Activated T-helper 2 cell treated with anti-CD3 and anti-CD28 coated beads, Interferon-gamma antibody, Interleukin-2, Interleukin-4, amounts not matched to agents 10 μg/mL and 5 μg/mL and 100 μg/mL, durations not matched to agents 14 hours and 24 hours and 36 hours (primary cell): ENCODE results near the gene HIF1A. TPM values are rescaled to one million over a fixed set of nuclear protein-coding genes. Genes with fewer than 3 reads are reported as not detected.

Source experiments
- DNase-seq: peaks from one replicate; pipeline ENCODE4 v3.0.0; 2021; ENCODE audit warnings: low spot score
- H3K27ac Mint-ChIP-seq: one replicate; pipeline ENCODE4 v1.8.0; 2021; ENCODE audit warnings: mixed read lengths
- H3K27me3 Mint-ChIP-seq: one replicate; pipeline ENCODE4 v1.8.0; 2021; ENCODE audit warnings: low read depth, mixed read lengths
- H3K36me3 Mint-ChIP-seq: one replicate; pipeline ENCODE4 v1.8.0; 2021; ENCODE audit warnings: low read depth, mixed read lengths
- H3K4me1 Mint-ChIP-seq: one replicate; pipeline ENCODE4 v1.8.0; 2021; ENCODE audit warnings: low read depth, mixed read lengths
- H3K4me3 Mint-ChIP-seq: one replicate; pipeline ENCODE4 v1.8.0; 2021; ENCODE audit warnings: low read depth, mild to moderate bottlenecking, moderate library complexity, mixed read lengths
- H3K9me3 Mint-ChIP-seq: one replicate; pipeline ENCODE4 v1.8.0; 2021; ENCODE audit warnings: mixed read lengths
- intact Hi-C: fragments of 100-400 bp; cut with micrococcal nuclease; formaldehyde crosslinking; loops from one replicate; pipeline ENCODE4 v1.15.1; 2023
- total RNA-seq: library from RNA; stranded (reverse); gene quantifications from 2 replicates; pipeline ENCODE4 v1.2.3, GENCODE V29; 2022

HIF1A gene
- total RNA-seq, 1 donor from 2014 or later, result 131 TPM

DNA sequence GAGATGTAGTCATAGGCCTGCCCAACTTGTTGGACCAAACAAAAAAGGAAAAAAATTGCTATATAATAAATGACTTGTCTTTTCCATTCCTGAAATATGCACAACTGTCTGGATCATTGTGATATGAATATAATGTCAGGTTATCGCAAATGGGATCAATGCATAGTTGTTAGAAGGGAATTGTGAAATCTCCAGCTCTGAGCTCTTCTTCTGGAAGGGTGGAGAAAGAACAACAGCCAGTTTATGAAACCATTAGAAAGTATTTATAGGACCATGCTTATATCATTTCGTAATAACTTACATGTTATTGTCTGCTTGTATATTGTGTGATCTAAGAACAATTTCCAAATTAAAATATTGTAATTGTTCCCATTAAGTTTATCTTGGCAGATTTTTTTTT is 35.7 kb upstream of the HIF1A start:
- H3K36me3 Mint-ChIP-seq, result peaks cover 19% of the 10 kb centered on the region
- H3K4me3 Mint-ChIP-seq, result no peak overlapping the region
- no peak for DNase-seq
- peak overlapping the region; percentile 96 for H3K27ac Mint-ChIP-seq
- intact Hi-C loops, result no loop called here
- H3K4me1 Mint-ChIP-seq, result peaks cover 71% of the 10 kb centered on the region
- no peaks in the 10 kb centered on the region for H3K27me3 Mint-ChIP-seq
- H3K9me3 Mint-ChIP-seq, result peaks cover 13% of the 10 kb centered on the region

- H3K27me3 Mint-ChIP-seq, result no peaks in the 10 kb centered on the region
- peak overlapping the region; percentile 96 for H3K27ac Mint-ChIP-seq
- H3K9me3 Mint-ChIP-seq, result peaks cover 13% of the 10 kb centered on the region
- peak overlapping the region; percentile 73 for H3K4me3 Mint-ChIP-seq
- H3K36me3 Mint-ChIP-seq, result peaks cover 19% of the 10 kb centered on the region
- no peak for DNase-seq
- intact Hi-C loops, result loop anchor here (1.0 to 5.0 kb wide), 13 partner anchors 10 to 334 kb away; partner anchors contain the start of gene HIF1A
- H3K4me1 Mint-ChIP-seq, result peaks cover 62% of the 10 kb centered on the region
These were observed 33.6 kb upstream of the HIF1A start for GRCh38 chr14:61661471-61662400.

DNA sequence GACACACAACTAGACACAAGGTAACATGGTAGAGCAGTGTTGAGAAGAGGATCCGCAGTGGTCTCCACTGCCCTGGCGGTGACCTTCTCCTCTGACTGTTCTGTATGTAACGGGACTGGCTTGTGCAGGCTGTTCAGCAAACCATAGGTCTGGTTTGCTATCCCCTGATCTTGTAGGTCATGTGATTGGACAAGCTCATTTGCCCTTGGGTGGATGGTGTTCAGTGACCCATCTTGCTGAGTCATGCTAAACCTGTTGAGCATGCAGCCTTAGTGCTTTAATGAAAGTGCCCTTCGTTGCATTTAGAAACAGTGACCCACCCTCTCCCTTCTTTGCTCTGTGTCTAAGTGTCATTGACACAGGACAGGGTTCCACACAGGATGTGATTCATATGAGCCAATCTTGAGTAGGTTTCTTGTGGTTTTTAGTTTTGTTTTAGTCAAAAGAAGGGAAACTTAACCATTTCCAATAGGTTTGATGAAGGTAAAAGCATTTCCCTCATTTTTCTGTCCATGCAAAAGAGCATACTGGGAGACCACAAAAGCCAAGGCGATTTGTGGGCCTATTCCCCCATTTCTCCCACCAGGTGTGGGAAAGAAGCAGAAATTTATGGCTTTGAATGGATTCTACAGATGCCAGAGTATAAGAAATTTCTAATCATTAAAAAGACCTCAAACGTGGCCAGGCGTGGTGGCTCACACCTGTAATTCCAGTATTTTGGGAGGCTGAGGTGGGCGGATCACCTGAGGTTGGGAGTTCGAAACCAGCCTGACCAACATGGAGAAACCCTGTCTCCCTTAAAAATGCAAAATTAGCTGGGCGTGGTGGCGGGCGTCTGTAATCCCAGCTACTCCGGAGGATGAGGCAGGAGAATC is 32.6 kb upstream of the HIF1A start:
- intact Hi-C loops, result loop anchor here (1.0 to 5.0 kb wide), 9 partner anchors 9 to 335 kb away; partner anchors contain the start of gene HIF1A
- DNase-seq, result peak; percentile 70
- Mint-ChIP-seq H3K27me3 (no peaks in the 10 kb centered on the region), H3K9me3 (peaks cover 6% of the 10 kb centered on the region), H3K27ac (peak overlapping the region; percentile 96), H3K36me3 (peaks cover 13% of the 10 kb centered on the region), H3K4me1 (peaks cover 63% of the 10 kb centered on the region), H3K4me3 (peak overlapping the region; percentile 73)

- Mint-ChIP-seq H3K27me3 (no peaks in the 10 kb centered on the region), H3K9me3 (peaks cover 6% of the 10 kb centered on the region), H3K4me3 (no peak overlapping the region), H3K4me1 (peaks cover 63% of the 10 kb centered on the region), H3K27ac (peak overlapping the region; percentile 96), H3K36me3 (peaks cover 13% of the 10 kb centered on the region)
- intact Hi-C loops, result loop anchor here (2.0 to 5.0 kb wide), 4 partner anchors 93 to 336 kb away; no protein-coding TSS in a partner anchor
- DNase-seq, result no peak
These were observed 31.9 kb upstream of the HIF1A start for GRCh38 chr14:61663312-61663979.

DNA sequence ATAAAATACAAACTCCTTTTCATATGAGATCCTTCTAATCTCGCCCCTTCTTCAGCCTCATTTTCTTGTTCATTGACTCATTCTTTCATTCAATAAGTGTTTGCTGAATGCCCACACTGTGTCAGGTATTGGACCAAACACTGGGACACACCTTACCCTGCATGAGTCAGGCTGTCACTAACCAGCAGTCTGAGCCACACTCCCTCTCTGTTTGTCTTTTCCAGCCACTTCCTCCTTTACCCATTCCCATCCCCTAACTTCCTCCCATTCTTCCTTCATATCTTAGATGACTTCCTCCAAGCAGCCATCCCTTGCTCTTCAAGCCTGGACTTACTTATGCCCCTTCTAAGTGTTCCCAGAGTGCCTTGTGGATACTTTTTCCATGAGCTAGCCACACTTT is 27.0 kb upstream of the HIF1A start:
- Mint-ChIP-seq H3K4me1 (peaks cover 26% of the 10 kb centered on the region), H3K4me3 (no peak overlapping the region), H3K27me3 (no peaks in the 10 kb centered on the region), H3K36me3 (no peaks in the 10 kb centered on the region), H3K27ac (no peak overlapping the region), H3K9me3 (no peaks in the 10 kb centered on the region)
- intact Hi-C loops, result no loop called here
- no peak for DNase-seq

DNA sequence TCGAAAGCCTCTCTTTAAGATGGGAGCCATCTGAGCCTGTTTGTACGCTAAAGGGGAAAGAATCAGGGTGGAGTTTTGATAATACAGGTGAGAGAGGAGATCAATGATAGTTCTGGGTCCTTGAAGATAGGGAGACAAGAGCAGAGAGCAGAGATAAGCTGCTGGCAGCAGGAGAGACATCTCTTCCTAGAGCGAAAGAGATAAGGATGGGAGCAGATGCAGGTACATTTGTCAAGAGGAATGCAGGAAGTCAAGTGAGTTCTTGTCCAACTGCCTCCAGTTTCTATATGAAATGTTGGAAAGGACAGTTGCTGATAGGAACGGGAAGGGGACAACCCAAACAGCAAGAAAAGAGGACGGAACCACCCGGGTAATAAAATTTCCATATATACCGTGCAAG is 24.7 kb upstream of the HIF1A start:
- no peak overlapping the region for H3K4me3 Mint-ChIP-seq
- no peaks in the 10 kb centered on the region for H3K36me3 Mint-ChIP-seq
- H3K27me3 Mint-ChIP-seq, result no peaks in the 10 kb centered on the region
- H3K27ac Mint-ChIP-seq, result no peak overlapping the region
- peaks cover 15% of the 10 kb centered on the region for H3K4me1 Mint-ChIP-seq
- DNase-seq, result no peak
- intact Hi-C loops, result no loop called here
- H3K9me3 Mint-ChIP-seq, result no peaks in the 10 kb centered on the region

- no peak overlapping the region for H3K4me3 Mint-ChIP-seq
- intact Hi-C loops, result loop anchor here (1.0 kb wide), 1 partner anchor 9 kb away; no protein-coding TSS in a partner anchor
These were observed 24.2 kb upstream of the HIF1A start for GRCh38 chr14:61671082-61671481.

GRCh38 chr14:61672796-61673195 is 22.5 kb upstream of the HIF1A start:
- H3K9me3 Mint-ChIP-seq, result no peaks in the 10 kb centered on the region
- H3K27me3 Mint-ChIP-seq, result no peaks in the 10 kb centered on the region

More at GRCh38 chr14:61671082-61671481, 24.2 kb upstream of the HIF1A start:
- DNase-seq, result no peak
- H3K27me3 Mint-ChIP-seq, result no peaks in the 10 kb centered on the region
- no peaks in the 10 kb centered on the region for H3K9me3 Mint-ChIP-seq
- H3K4me1 Mint-ChIP-seq, result peaks cover 13% of the 10 kb centered on the region
- H3K27ac Mint-ChIP-seq, result no peak overlapping the region
- no peaks in the 10 kb centered on the region for H3K36me3 Mint-ChIP-seq

DNA sequence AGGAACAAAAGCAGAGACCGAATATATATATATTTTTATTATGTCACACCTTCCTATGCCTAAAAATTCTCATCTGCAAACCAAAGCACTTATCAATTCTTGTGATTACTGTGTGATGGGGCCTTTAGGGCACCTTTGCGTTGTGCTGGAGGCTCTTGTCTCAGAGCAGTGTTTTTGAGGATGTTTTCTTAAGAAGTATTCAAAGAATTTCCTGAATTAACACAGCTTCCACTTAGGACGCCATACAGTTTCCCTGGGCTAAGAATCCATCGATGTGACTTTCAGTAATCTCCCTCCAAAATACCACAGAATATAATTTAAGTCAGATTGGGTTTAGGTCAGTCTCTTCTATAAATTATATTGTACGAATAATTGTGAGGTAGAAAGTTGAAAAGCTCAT is 22.0 kb upstream of the HIF1A start:
- Mint-ChIP-seq H3K4me3 (no peak overlapping the region), H3K4me1 (peaks cover 7% of the 10 kb centered on the region), H3K27ac (no peak overlapping the region), H3K27me3 (no peaks in the 10 kb centered on the region), H3K9me3 (no peaks in the 10 kb centered on the region), H3K36me3 (no peaks in the 10 kb centered on the region)
- intact Hi-C loops, result no loop called here
- no peak for DNase-seq

More at GRCh38 chr14:61672796-61673195, 22.5 kb upstream of the HIF1A start:
- H3K4me1 Mint-ChIP-seq, result peaks cover 7% of the 10 kb centered on the region
- no peaks in the 10 kb centered on the region for H3K36me3 Mint-ChIP-seq
- intact Hi-C loops, result no loop called here
- H3K4me3 Mint-ChIP-seq, result no peak overlapping the region
- DNase-seq, result no peak
- H3K27ac Mint-ChIP-seq, result no peak overlapping the region

DNA sequence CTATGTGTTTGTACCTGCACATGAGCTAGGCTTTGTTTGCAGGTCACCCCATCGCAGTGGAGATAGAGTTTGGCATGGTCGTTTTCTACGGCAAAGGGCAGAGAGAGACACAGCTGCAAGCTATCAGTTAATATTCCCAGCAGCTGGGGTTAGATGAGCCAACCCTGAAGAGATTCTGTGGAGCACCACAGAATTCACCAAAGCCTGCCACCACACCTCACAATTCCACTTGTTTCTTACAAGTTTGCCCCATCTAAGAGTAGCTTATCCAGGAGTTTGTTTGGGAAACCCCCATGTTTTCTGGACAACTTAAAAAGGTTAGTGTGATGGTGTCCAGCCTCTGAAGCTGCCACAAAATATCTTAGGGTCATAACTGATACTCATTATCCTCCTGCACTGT is 20.0 kb upstream of the HIF1A start:
- no peaks in the 10 kb centered on the region for H3K9me3 Mint-ChIP-seq
- intact Hi-C loops, result no loop called here
- H3K27ac Mint-ChIP-seq, result no peak overlapping the region
- no peak overlapping the region for H3K4me3 Mint-ChIP-seq
- peaks cover 7% of the 10 kb centered on the region for H3K4me1 Mint-ChIP-seq
- H3K27me3 Mint-ChIP-seq, result no peaks in the 10 kb centered on the region
- no peaks in the 10 kb centered on the region for H3K36me3 Mint-ChIP-seq
- DNase-seq, result no peak

- Mint-ChIP-seq H3K27me3 (no peaks in the 10 kb centered on the region), H3K27ac (no peak overlapping the region), H3K9me3 (no peaks in the 10 kb centered on the region), H3K36me3 (no peaks in the 10 kb centered on the region), H3K4me1 (peaks cover 12% of the 10 kb centered on the region), H3K4me3 (no peak overlapping the region)
- DNase-seq, result no peak
- intact Hi-C loops, result no loop called here
These were observed 17.8 kb upstream of the HIF1A start for GRCh38 chr14:61677479-61677878.

- peaks cover 11% of the 10 kb centered on the region for H3K4me1 Mint-ChIP-seq
- intact Hi-C loops, result no loop called here
- H3K27me3 Mint-ChIP-seq, result no peaks in the 10 kb centered on the region
- H3K9me3 Mint-ChIP-seq, result no peaks in the 10 kb centered on the region
- H3K36me3 Mint-ChIP-seq, result no peaks in the 10 kb centered on the region
- no peak overlapping the region for H3K27ac Mint-ChIP-seq
- H3K4me3 Mint-ChIP-seq, result no peak overlapping the region
- DNase-seq, result no peak
These were observed 16.3 kb upstream of the HIF1A start for GRCh38 chr14:61678975-61679374.
